H1 (cell line): ENCODE results near the gene PGM1. TPM values are rescaled to one million over a fixed set of nuclear protein-coding genes. Genes with fewer than 3 reads are reported as not detected.

Experiments
- CTCF ChIA-PET: fragments of 300-600 bp; sonication (Branson Sonifier 250); formaldehyde crosslinking; loops from one replicate; lab custom pipeline; 2021; ENCODE audit not compliant: partially characterized antibody; lab: Charles Lee
- POLR2A ChIA-PET: fragments of 300-600 bp; sonication (Branson Sonifier 250); formaldehyde crosslinking; loops from one replicate; lab custom pipeline; 2021; ENCODE audit warnings: inconsistent platforms; ENCODE audit not compliant: partially characterized antibody; lab: Charles Lee
- DNase-seq, 2 experiments: peaks; one replicate each; pipeline versions ENCODE4 v3.0.0 to v3.0.0-alpha.2; 2010 to 2022; ENCODE audit warnings: low spot score in 2 of 2, low read depth in 1 of 2, mixed read lengths in 1 of 2
- FAIRE-seq: peaks from 2 replicates; lab custom pipeline; 2011; peaks lifted over from hg19 to GRCh38; lab: Jason Lieb, UNC
- H2AFZ ChIP-seq: 2 replicates; pipeline ENCODE4 v1.8.1; 2012; ENCODE audit warnings: low read length, inconsistent platforms
- H2AK5ac ChIP-seq: 2 replicates; pipeline ENCODE4 v1.6.1; 2013; ENCODE audit warnings: low read depth, low read length
- H2BK120ac ChIP-seq: replicated peaks from 2 replicates; pipeline ENCODE3; 2013; ENCODE audit warnings: low read depth, low read length, inconsistent platforms
- H2BK12ac ChIP-seq: 2 replicates; pipeline ENCODE4 v1.6.1; 2013; ENCODE audit warnings: low read depth, low read length
- H2BK15ac ChIP-seq: 2 replicates; pipeline ENCODE4 v1.6.1; 2013; ENCODE audit warnings: low read length
- H2BK20ac ChIP-seq: 2 replicates; pipeline ENCODE4 v1.6.1; 2013; ENCODE audit warnings: low read length
- H2BK5ac ChIP-seq: 2 replicates; pipeline ENCODE4 v1.6.1; 2013; ENCODE audit warnings: low read depth, low read length
- H3K14ac ChIP-seq: 2 replicates; pipeline ENCODE4 v1.6.1; 2013; ENCODE audit warnings: inconsistent platforms; ENCODE audit not compliant: insufficient read length
- H3K18ac ChIP-seq: 2 replicates; pipeline ENCODE4 v1.6.1; 2013; ENCODE audit warnings: low read length; ENCODE audit errors: extremely low read depth
- H3K23ac ChIP-seq: 2 replicates; pipeline ENCODE4 v1.6.1; 2013; ENCODE audit warnings: inconsistent platforms; ENCODE audit not compliant: insufficient read length
- H3K23me2 ChIP-seq: 2 replicates; pipeline ENCODE4 v1.6.1; 2013; ENCODE audit warnings: low read depth, low read length
- H3K27ac ChIP-seq: 2 replicates; pipeline ENCODE4 v1.6.1; 2011; ENCODE audit warnings: low read depth, low read length, inconsistent platforms
- H3K27me3 ChIP-seq, 4 experiments: replicated peaks in 1 of 4; 1 replicate in 1 of 4; 2 replicates in 3 of 4; pipeline versions ENCODE4 v1.6.1 to v1.8.1; 2011 to 2013; ENCODE audit warnings: low read length in 3 of 4, mild to moderate bottlenecking in 3 of 4, inconsistent platforms in 2 of 4, mixed read lengths in 2 of 4, moderate library complexity in 1 of 4; ENCODE audit not compliant: control insufficient read depth in 3 of 4, insufficient read depth in 3 of 4; ENCODE audit errors: extremely low read depth in 1 of 4
- H3K36me3 ChIP-seq, 4 experiments: 2 replicates each; pipeline versions ENCODE4 v1.6.1 to v1.8.1; 2011 to 2013; ENCODE audit warnings: mild to moderate bottlenecking in 4 of 4, low read length in 3 of 4, moderate library complexity in 2 of 4, control low read depth in 1 of 4, inconsistent platforms in 1 of 4; ENCODE audit not compliant: insufficient read depth in 4 of 4, control insufficient read depth in 2 of 4
- H3K4ac ChIP-seq: replicated peaks from 2 replicates; pipeline ENCODE3; 2013; ENCODE audit warnings: low read length, low read depth, mixed read lengths, inconsistent platforms; ENCODE audit not compliant: insufficient read length
- H3K4me1 ChIP-seq, 4 experiments: replicated peaks in 1 of 4; 1 replicate in 1 of 4; 2 replicates in 3 of 4; pipeline versions ENCODE4 v1.6.1 to v1.8.1; 2011 to 2013; ENCODE audit warnings: low read length in 3 of 4, inconsistent platforms in 2 of 4, mixed read lengths in 1 of 4; ENCODE audit not compliant: insufficient read depth in 4 of 4, control insufficient read depth in 3 of 4
- H3K4me2 ChIP-seq, 2 experiments: 2 replicates each; pipeline versions ENCODE4 v1.6.1 to v1.8.1; 2011 to 2013; ENCODE audit warnings: low read depth in 2 of 2, low read length in 2 of 2, control low read depth in 1 of 2, inconsistent platforms in 1 of 2, mild to moderate bottlenecking in 1 of 2; ENCODE audit not compliant: insufficient read depth in 1 of 2
- H3K4me3 ChIP-seq, 4 experiments: fragments of 200-600, 300-600 bp in 1 of 4; sonication (generic), shearing (Covaris generic), sonication (Bioruptor Twin) in 1 of 4; 2 replicates each; pipeline versions ENCODE4 v1.5.1 to v1.8.1; 2011 to 2016; ENCODE audit warnings: low read length in 4 of 4, low read depth in 3 of 4, control low read depth in 2 of 4, inconsistent platforms in 2 of 4, mild to moderate bottlenecking in 2 of 4, mixed read lengths in 1 of 4, moderate library complexity in 1 of 4; ENCODE audit not compliant: insufficient read depth in 2 of 4; ENCODE audit errors: extremely low read depth in 1 of 4
- H3K56ac ChIP-seq: replicated peaks from 2 replicates; pipeline ENCODE3; 2013; ENCODE audit warnings: low read depth, mild to moderate bottlenecking, mixed read lengths, low read length, inconsistent platforms; ENCODE audit not compliant: insufficient read length
- H3K79me1 ChIP-seq: 2 replicates; pipeline ENCODE4 v1.6.1; 2013; ENCODE audit warnings: low read depth, low read length, control low read depth
- H3K79me2 ChIP-seq, 2 experiments: 2 replicates each; pipeline versions ENCODE4 v1.6.1 to v1.8.1; 2012 to 2013; ENCODE audit warnings: low read length in 2 of 2, mild to moderate bottlenecking in 2 of 2, inconsistent platforms in 1 of 2; ENCODE audit not compliant: insufficient read depth in 2 of 2, control insufficient read depth in 1 of 2
- H3K9ac ChIP-seq, 4 experiments: replicated peaks in 1 of 4; 1 replicate in 1 of 4; 2 replicates in 3 of 4; pipeline versions ENCODE4 v1.6.1 to v1.8.1; 2011 to 2013; ENCODE audit warnings: low read depth in 3 of 4, low read length in 3 of 4, control low read depth in 2 of 4, mild to moderate bottlenecking in 2 of 4, moderate library complexity in 2 of 4, inconsistent platforms in 1 of 4; ENCODE audit errors: extremely low read depth in 1 of 4
- H3K9me3 ChIP-seq, 2 experiments: 2 replicates each; pipeline versions ENCODE4 v1.6.1 to v1.8.1; 2012 to 2013; ENCODE audit warnings: mild to moderate bottlenecking in 2 of 2, moderate library complexity in 2 of 2, control low read depth in 1 of 2, inconsistent platforms in 1 of 2, low read depth in 1 of 2, low read length in 1 of 2, mixed read lengths in 1 of 2; ENCODE audit not compliant: insufficient read depth in 2 of 2
- H4K20me1 ChIP-seq, 2 experiments: replicated peaks in 1 of 2; 2 replicates each; pipeline versions ENCODE3 to v1.8.1; 2011 to 2013; ENCODE audit warnings: inconsistent platforms in 2 of 2, low read length in 2 of 2, mild to moderate bottlenecking in 1 of 2; ENCODE audit not compliant: insufficient read depth in 2 of 2, control insufficient read depth in 1 of 2
- H4K5ac ChIP-seq: 2 replicates; pipeline ENCODE4 v1.6.1; 2013; ENCODE audit warnings: low read length, low read depth, mixed read lengths, inconsistent platforms; ENCODE audit not compliant: insufficient read length
- H4K8ac ChIP-seq: 2 replicates; pipeline ENCODE4 v1.8.0; 2013; ENCODE audit warnings: mild to moderate bottlenecking, moderate library complexity, low read length, inconsistent platforms; ENCODE audit not compliant: insufficient read depth; ENCODE audit errors: extremely low read depth
- H4K91ac ChIP-seq: replicated peaks from 2 replicates; pipeline ENCODE3; 2013; ENCODE audit warnings: low read length, mixed read lengths, inconsistent platforms; ENCODE audit not compliant: insufficient read length
- ASH2L ChIP-seq: fragments of 200-600, 300-600 bp; sonication (generic); IDR thresholded peaks from one replicate; pipeline ENCODE4 v1.7.1; 2017; ENCODE audit warnings: low read length
- ATF2 ChIP-seq: IDR thresholded peaks from 2 replicates; pipeline ENCODE4 v1.6.1; 2012; ENCODE audit warnings: low read length, inconsistent platforms
- CBX8 ChIP-seq: fragments of 300-800, 300-1000 bp; sonication (generic); IDR thresholded peaks from 2 replicates; pipeline ENCODE4 v1.7.1; 2016; ENCODE audit warnings: low read depth, low read length, borderline replicate concordance
- CHD2 ChIP-seq: IDR thresholded peaks from 2 replicates; pipeline ENCODE4 v1.6.1; 2012; ENCODE audit warnings: low read length, improper control_type of control experiment
- EGR1 ChIP-seq: IDR thresholded peaks from 2 replicates; pipeline ENCODE4 v1.6.1; 2011; ENCODE audit warnings: low read depth, low read length, borderline replicate concordance
- EZH2 ChIP-seq: fragments of 200-600 bp; sonication (generic); IDR thresholded peaks from 2 replicates; pipeline ENCODE4 v1.7.1; 2012; ENCODE audit warnings: low read depth, mild to moderate bottlenecking, moderate library complexity, low read length, inconsistent platforms; ENCODE audit not compliant: severe bottlenecking
- JUN ChIP-seq: IDR thresholded peaks from 2 replicates; pipeline ENCODE4 v1.6.1; 2011; ENCODE audit warnings: low read depth, mild to moderate bottlenecking, improper control_type of control experiment, low read length
- KDM4A ChIP-seq: IDR thresholded peaks from one replicate; pipeline ENCODE4 v1.7.1; 2012; ENCODE audit warnings: low read depth, mild to moderate bottlenecking, moderate library complexity, low read length, inconsistent platforms; ENCODE audit not compliant: severe bottlenecking
- KDM5A ChIP-seq: fragments of 200-600 bp; IDR thresholded peaks from 2 replicates; pipeline ENCODE4 v1.7.1; 2012; ENCODE audit warnings: mild to moderate bottlenecking, low read length, inconsistent platforms, mixed read lengths
- MAFK ChIP-seq: IDR thresholded peaks from 2 replicates; pipeline ENCODE4 v1.6.1; 2012; ENCODE audit warnings: low read depth, mild to moderate bottlenecking, improper control_type of control experiment, low read length
- POLR2AphosphoS5 ChIP-seq: IDR thresholded peaks from 2 replicates; pipeline ENCODE4 v1.6.1; 2011; ENCODE audit warnings: low read depth, low read length
- RBBP5 ChIP-seq: IDR thresholded peaks from 2 replicates; pipeline ENCODE4 v1.7.1; 2012; ENCODE audit warnings: low read depth, mild to moderate bottlenecking, inconsistent platforms, low read length, moderate library complexity, borderline replicate concordance
- SIN3A ChIP-seq, 2 experiments: IDR thresholded peaks in 1 of 2; conservative IDR thresholded peaks in 1 of 2; 2 replicates each; pipeline ENCODE4 v1.6.1; 2011 to 2012; ENCODE audit warnings: low read length in 2 of 2, improper control_type of control experiment in 1 of 2, low read depth in 1 of 2, mild to moderate bottlenecking in 1 of 2
- WGBS, 2 experiments: shearing (Covaris generic) in 1 of 2; methylation state at CpG; one replicate each; pipeline versions ENCODE4 v1.1.6 to v1.1.7; 2013 to 2015; ENCODE audit warnings: low lambda C conversion rate in 2 of 2, mixed read lengths in 2 of 2, inconsistent platforms in 1 of 2, low coverage in 1 of 2, missing lambda C conversion rate in 1 of 2; ENCODE audit not compliant: insufficient replicate concordance in 2 of 2, insufficient coverage in 1 of 2, insufficient read length in 1 of 2; ENCODE audit errors: extremely low coverage in 1 of 2, missing lambda C conversion rate in 1 of 2; 5-methylcytosine and 5-hydroxymethylcytosine counted together
- polyA plus RNA-seq, 7 experiments: library from polyadenylated mRNA; depleted of rRNA in 3 of 7; stranded (reverse) in 5 of 7; unstranded in 2 of 7; fragments of >200 nt in 5 of 7; fragments of 200-250 nt in 2 of 7; gene quantifications; 1 replicate in 5 of 7; 2 replicates in 1 of 7; 4 replicates in 1 of 7; pipeline versions ENCODE4 v1.2.1 to v1.2.3, GENCODE V29; 2011 to 2013; ENCODE audit warnings: missing spikeins in 2 of 7, mixed read lengths in 2 of 7
- total RNA-seq: library from RNA; stranded (reverse); fragmentation: NEBNext Ultra II Directional; extraction: Animal tissue kit (Norgen Biotek cat#: 25700); gene quantifications from 2 replicates; pipeline ENCODE4 v1.2.1, GENCODE V29; 2021

PGM1 gene
- total and polyA plus RNA-seq, 2 of the 8 experiments (the other 6 are each of a cell fraction or from before 2014, with no cell fraction given) = 33.0 to 65.4 TPM

GRCh38 chr1:63595435-63595834 is 2.2 kb downstream of the PGM1 start:
- no peak overlapping the region for H3K14ac ChIP-seq
- no peak overlapping the region for H3K9ac ChIP-seq
- H3K36me3 ChIP-seq = no peaks in the 10 kb centered on the region
- no peak overlapping the region for H3K23ac ChIP-seq
- no peak overlapping the region for H3K56ac ChIP-seq
- H2BK15ac ChIP-seq = no peak overlapping the region
- no peak for DNase-seq
- no peak overlapping the region for H2AFZ ChIP-seq
- no peak overlapping the region for H2BK5ac ChIP-seq
- H3K79me2 ChIP-seq = peaks cover 0 to 5% of the 10 kb centered on the region in 2 experiments; a peak in 1 of 4 replicates
- WGBS, 2 experiments = 75% methylated on average over 1 of the region's 1 CpG; no CpG with 5 or more reads in 1 of the 2 experiments
- peaks cover 2% of the 10 kb centered on the region; the same call in 1 of the 2 replicates for H3K79me1 ChIP-seq
- H4K91ac ChIP-seq = no peak overlapping the region
- H2BK120ac ChIP-seq = no peak overlapping the region
- no peaks in the 10 kb centered on the region for H4K20me1 ChIP-seq
- ChIA-PET POLR2A (no interaction called here), CTCF (interaction anchor here (0.7 to 1.0 kb wide), 5 partner anchors 13 to 651 kb away, joined by 3 to 6 read pairs (median 3); no protein-coding TSS in a partner anchor)
- H3K4me2 ChIP-seq = no peak overlapping the region
- no peaks in the 10 kb centered on the region for H3K9me3 ChIP-seq
- peaks cover 0 to 3% (median under 1%) of the 10 kb centered on the region in 4 experiments; a peak in 2 of 7 replicates for H3K4me1 ChIP-seq
- H2BK20ac ChIP-seq = no peak overlapping the region
- H2BK12ac ChIP-seq = no peak overlapping the region
- no peak overlapping the region for H3K18ac ChIP-seq
- H4K5ac ChIP-seq = no peak overlapping the region
- no peak overlapping the region for H3K27ac ChIP-seq
- no peak overlapping the region for H2AK5ac ChIP-seq
- no peak overlapping the region for H3K4me3 ChIP-seq
- no peak overlapping the region for H4K8ac ChIP-seq
- no peak for FAIRE-seq
- no peak overlapping the region for H3K4ac ChIP-seq
- no peaks in the 10 kb centered on the region for H3K27me3 ChIP-seq
- peaks cover 4% of the 10 kb centered on the region for H3K23me2 ChIP-seq
- TF ChIP-seq ASH2L = no peak
- TF ChIP-seq MAFK = no peak
- TF ChIP-seq SIN3A (conservative IDR thresholded peaks at IDR 0.05 in 1 of 2, IDR thresholded peaks at IDR 0.05 in 1 of 2; ENCODE audit: low read depth in 1 of 2, low read length in 2 of 2) = no peak
- no peak for TF ChIP-seq CHD2
- no peak for TF ChIP-seq KDM5A
- no peak for TF ChIP-seq RBBP5
- no peak for TF ChIP-seq CBX8
- no peak for TF ChIP-seq KDM4A
- TF ChIP-seq JUN = no peak
- no peak for TF ChIP-seq ATF2
- TF ChIP-seq EZH2 = no peak
- TF ChIP-seq POLR2AphosphoS5 = no peak
- TF ChIP-seq EGR1 = no peak
